HG03354 (cell line): ENCODE results near the gene DNAJC11.
"Not testable (repeated sequence)": the region's sequence is repeated elsewhere in the genome, so short reads cannot be mapped to it uniquely, and the experiment has no call there.

Experiments
- ATAC-seq: cut with Tn5 transposase; IDR thresholded peaks from one replicate; pipeline ENCODE4 v1.9.1; 2021; ENCODE audit warnings: mild to moderate bottlenecking; ENCODE audit not compliant: unreplicated experiment, poor library complexity, severe bottlenecking

The DNAJC11 gene

GRCh38 chr1:6657138-6657537 is 44.5 kb downstream of the DNAJC11 start:
- no peak for ATAC-seq

GRCh38 chr1:6653436-6654290 is 48.0 kb downstream of the DNAJC11 start:
- ATAC-seq: no peak

GRCh38 chr1:6652986-6653385 is 48.6 kb downstream of the DNAJC11 start:
- ATAC-seq: no peak

GRCh38 chr1:6651909-6652308 is 49.7 kb downstream of the DNAJC11 start:
- no peak for ATAC-seq

- no peak for ATAC-seq
Observed at GRCh38 chr1:6648556-6648955, 53.1 kb downstream of the DNAJC11 start.

GRCh38 chr1:6646499-6647148 is 55.0 kb downstream of the DNAJC11 start:
- ATAC-seq: no peak

- ATAC-seq: no peak
Observed at GRCh38 chr1:6645018-6645417, 56.6 kb downstream of the DNAJC11 start.

GRCh38 chr1:6640867-6641266 is 60.7 kb downstream of the DNAJC11 start:
- not testable (repeated sequence) for ATAC-seq

- ATAC-seq: no peak
Observed at GRCh38 chr1:6638226-6638625, 63.4 kb downstream of the DNAJC11 start.

GRCh38 chr1:6637770-6638169 is 63.8 kb downstream of the DNAJC11 start:
- ATAC-seq: no peak

GRCh38 chr1:6636778-6637177 is 64.8 kb downstream of the DNAJC11 start:
- not testable (repeated sequence) for ATAC-seq

- no peak for ATAC-seq
Observed at GRCh38 chr1:6635910-6636760, 65.5 kb downstream of the DNAJC11 start.

GRCh38 chr1:6635161-6635909 is 66.3 kb downstream of the DNAJC11 start:
- ATAC-seq: no peak

- ATAC-seq: no peak
Observed at GRCh38 chr1:6634371-6635052, 67.1 kb downstream of the DNAJC11 start.

GRCh38 chr1:6632588-6633514 is 68.8 kb downstream of the DNAJC11 start:
- ATAC-seq: no peak

- no peak for ATAC-seq
Observed at GRCh38 chr1:6631058-6631457, 70.6 kb downstream of the DNAJC11 start.

- ATAC-seq: no peak
Observed at GRCh38 chr1:6630027-6630426, 71.6 kb downstream of the DNAJC11 start.

GRCh38 chr1:6628971-6629479 is 72.6 kb downstream of the DNAJC11 start:
- no peak for ATAC-seq
